ENCODE data around the gene KLHL29.

- TF ChIP-seq CTCF (IDR thresholded peaks at IDR 0.05 in 8 of 11, conservative IDR thresholded peaks at IDR 0.05 in 3 of 11) = no peak
- TF ChIP-seq POLR2AphosphoS5 (IDR thresholded peaks at IDR 0.05) = no peak
These were observed 37.4 kb upstream of the KLHL29 start for GRCh38 chr2:23347471-23348092.
